COLO668 (cell line): ENCODE results near the gene COL8A2.
A peak's percentile ranks its signal among the peaks of the same experiment; 100 is the strongest.

Experiments
- DNase-seq: peaks from one replicate; lab custom pipeline; 2025; ENCODE audit not compliant: unreplicated experiment; lab: John Stamatoyannopoulos, UW

Gene COL8A2

DNA sequence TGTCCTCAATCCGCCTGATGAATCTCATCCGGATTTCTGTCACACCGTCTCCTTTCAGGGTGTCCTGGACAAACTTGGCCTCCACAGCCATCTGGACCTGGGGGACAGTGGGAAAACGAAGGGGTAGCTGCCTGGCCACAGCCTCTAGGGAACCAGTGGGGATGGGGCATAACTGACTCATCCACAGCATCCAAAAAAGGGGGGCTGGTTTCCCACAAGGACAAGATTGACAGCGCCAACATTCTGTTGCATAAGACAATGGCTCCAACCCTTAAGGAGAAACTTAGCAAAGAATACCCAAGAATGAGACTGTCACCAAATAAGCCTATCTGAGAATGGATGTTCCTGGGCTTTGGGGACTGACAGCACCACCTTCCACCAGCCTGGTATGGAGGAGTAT lies 12.2 kb upstream of the COL8A2 start:
- DNase-seq, result no peak

GRCh38 chr1:36136535-36136934 lies 11.5 kb upstream of the COL8A2 start:
- no peak for DNase-seq

DNA sequence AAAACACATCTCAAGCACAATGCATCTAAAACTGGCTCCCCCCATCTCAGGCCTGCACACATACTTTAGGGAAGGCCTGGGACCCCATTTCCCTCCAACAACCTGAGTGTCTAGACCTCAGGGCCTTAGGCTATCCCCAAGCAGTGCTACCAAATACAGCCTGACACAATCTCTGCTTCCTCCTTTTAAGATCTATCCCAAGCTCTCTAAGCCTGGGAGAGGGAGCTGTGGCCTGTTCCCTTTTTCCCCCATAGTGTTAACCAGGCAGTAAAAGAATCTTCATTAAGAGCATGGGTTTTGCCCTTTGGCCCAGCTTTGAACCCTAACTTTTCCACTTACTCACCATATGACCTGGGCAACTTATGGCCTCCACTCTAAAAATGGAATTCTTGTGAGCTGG lies 10.8 kb upstream of the COL8A2 start:
- DNase-seq, result no peak

DNA sequence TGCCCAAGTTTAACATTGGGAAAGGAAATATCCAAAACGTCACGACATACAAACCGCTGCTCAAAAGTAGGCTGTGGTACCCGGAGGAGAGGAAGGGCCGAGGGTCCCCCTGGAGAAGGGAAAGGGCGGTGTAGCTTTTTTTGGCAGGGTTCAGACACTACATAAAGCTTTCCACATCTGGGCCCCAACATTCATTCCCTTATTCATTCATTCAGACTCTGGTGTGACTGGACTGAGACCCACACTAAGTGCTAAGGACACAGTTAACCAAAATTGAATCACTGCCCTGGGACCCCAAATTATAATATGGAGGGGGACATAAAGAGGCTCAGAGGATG lies 10.3 kb upstream of the COL8A2 start:
- DNase-seq, result no peak

DNA sequence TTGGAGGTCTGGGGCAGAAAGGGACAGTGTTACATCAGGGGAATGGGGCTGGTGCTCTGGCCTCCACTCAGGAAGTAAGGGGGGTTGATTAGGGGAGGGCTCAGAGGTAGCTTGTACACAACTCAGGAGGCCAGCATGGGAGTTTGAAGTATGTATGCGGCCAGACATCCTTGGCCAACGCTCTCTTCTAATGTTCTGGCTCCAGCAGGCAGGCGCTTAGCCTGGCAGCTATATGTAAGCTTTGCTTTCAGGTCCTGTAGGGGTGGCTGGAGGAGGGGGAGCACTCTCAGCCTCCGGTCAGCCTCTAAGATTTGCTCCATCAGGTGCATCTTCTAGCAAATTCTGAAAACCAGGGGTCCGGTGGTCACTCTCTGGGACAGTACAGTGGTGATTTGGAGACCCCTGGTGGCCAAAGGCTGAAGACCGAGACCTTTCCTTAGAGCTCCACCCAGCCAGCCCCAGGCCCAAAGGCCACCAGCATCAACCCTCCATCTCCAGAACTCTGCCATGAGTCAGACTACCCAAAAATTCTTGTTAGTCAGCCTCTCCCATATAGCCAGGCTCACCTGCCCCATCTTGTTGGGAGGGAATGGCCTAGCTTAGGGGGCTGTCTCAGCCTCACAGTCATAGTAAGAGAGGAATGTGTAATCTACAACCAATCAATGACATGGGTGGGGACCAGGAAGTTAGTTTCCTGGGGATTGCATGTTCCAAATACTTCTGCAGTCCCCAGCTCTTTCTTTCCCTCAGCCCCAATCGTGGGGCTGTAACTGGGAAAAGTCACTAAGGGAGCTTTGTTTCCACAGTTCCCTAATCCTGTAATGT lies 9.7 kb upstream of the COL8A2 start:
- DNase-seq, result peak; percentile 50

GRCh38 chr1:36134031-36134430 lies 9.0 kb upstream of the COL8A2 start:
- DNase-seq, result no peak

DNA sequence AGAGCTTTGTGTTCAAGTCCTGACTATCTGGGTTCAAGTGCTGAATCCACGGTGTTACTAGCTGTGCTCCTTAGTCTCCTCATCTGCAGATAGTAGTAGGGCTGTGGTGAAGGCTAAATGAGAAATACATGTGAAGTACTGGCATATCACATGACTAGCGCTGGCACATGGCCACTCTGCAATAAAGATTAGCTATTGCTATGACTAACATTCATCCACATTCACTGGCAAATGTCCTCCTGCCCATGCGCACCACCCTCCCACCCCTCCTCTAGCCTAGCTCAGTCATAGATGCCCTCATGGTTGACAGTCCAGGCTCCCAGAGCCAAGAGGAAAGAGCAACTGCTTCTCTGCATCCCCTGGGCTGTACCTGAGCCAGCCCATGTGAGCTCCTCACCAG lies 8.5 kb upstream of the COL8A2 start:
- peak; percentile 29 for DNase-seq

GRCh38 chr1:36132029-36132428 lies 7.0 kb upstream of the COL8A2 start:
- no peak for DNase-seq

- no peak for DNase-seq
Measured at GRCh38 chr1:36128905-36129206, 3.8 kb upstream of the COL8A2 start.

DNA sequence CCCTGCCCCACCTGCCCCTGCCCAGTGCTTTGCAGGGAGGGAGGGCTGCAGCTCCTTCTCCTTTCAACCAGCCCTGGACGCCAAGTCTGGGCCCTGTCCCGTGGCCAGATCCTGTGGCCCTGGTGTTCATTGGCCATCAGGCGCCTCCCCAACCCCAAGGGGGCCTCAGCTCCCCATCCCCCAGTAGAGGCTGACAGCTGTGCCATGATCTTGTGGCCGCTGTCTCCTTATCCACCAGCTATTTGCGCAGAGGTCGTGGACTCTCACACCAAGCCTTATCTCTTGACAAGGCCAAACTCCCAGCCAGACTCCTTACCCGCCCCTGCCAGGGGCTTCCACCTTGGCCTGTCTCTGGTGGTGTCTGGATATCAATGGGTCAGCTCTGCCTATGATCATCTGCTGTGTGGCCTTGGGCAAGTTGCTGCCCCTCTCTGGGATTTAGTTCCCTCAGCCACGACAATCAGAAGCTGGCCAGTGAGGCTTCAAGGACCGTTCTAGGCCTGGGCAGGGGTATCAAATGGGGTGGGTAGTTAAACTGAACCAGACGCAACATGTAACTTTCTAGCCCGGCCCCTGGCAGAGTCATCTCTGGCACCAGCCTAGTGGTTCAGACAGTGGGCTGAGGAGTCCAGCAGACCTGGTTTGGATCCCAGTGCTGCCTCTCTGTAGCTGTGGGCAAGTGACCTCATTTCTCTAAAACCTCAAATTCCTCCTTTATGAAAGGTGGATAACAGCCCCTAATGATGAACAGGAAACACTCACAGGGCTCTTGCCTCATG lies 3.3 kb upstream of the COL8A2 start:
- no peak for DNase-seq

DNA sequence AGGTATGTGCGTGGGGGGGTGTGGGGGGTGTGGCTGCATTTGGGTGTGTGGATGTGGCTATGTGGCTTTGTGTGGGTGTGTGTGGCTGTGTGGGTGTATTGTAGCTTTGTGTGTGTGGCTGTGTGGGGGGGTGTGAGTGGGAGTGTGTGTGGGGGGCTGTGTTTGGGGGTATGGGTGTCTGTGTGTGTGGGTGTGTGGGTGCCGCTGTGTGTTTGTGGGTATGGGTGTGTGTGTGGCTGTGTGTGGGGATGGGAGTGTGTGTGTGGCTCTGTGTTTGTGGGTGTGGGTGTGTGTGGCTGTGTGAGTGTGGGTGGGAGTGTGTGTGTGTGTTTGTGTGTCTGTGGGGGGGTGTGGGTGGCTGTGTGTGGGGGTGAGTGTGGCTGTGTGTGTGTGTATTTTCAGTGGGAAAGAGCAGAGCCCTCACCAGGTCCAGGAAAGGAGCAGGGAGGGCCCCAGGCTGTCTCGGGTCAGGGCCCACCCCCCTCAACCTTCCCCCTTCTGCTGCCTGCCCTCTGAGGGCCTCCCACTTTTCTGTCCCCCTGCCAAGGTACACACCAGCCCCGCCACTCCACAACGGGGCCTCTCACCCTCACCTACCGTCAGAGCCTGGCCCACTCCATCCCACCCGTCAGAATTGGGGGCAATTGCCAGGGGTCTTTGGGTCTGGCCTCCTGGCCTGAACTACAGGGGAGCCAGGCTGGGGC lies 1.9 kb upstream of the COL8A2 start:
- DNase-seq, result no peak

DNA sequence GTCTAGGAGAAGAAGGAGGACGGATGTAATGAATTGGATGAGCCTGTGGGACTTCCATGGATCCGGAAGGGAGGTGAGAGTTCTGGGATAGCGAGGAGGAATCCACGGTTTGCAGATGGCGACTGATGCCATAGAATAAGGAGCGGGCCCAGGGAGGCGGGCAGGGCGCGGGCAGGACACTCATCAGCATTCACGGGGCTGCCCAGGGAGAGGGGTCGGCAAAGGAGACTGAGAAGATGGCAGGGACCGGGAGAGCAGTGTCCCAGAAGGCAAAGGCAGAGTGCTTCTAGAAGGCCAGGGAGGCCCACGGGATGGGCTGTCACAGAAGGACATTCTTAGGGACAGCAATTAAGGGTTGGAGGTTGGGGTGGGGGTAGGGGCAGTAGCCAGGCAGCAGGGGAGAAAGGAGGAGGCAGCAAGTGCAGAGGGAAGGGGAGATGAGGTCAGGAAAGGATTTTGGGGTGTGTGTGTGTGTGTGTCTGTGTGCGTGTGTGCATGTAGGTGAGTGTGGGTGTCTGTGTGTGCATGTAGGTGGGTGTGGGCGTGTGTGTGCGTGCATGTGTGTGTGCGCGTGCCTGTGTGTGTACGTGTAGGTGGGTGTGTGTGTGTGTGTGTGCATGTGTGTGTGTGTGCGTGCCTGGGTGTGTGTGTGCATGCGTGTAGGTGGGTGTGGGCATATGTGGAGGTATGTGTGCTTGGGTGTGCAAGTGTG lies 1.1 kb upstream of the COL8A2 start:
- no peak for DNase-seq

DNA sequence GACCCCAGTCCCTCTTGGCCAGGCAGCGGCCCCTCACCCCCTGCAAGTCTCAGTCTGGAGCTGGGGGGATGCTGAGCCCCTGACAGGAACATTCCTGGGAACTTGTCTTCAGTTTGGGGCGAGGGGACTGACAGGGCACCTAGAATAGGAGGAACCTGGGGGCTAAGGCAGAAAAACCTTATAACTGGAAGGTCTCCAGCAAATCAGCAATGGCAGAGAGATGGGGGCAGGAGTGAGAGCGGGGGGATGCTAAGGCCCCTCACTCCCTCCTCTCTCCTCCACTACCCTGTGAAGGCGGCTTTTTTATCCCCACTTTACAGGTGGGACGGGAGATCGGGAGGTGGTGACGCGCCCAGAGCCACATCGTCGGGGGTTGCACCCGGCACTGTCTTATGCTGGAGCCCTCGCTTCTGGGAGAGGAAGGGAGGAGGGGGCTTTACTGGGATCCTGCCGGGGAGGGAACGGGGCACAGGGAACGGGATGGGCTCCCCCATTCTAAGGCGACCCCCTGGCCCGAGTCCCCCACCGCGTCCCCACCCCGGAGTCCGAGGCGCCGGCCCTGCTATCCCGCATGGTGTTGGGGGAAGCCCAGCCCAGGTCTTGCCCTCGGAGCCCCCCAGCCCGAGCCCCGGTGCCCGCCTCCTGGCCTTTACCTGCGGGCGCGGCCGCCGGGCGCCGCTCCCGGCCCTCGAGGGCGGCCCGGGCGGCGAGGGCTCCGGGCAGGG lies 456 bp downstream of the COL8A2 start:
- no peak for DNase-seq

GRCh38 chr1:36123356-36123755 lies 1.7 kb downstream of the COL8A2 start:
- no peak for DNase-seq

- DNase-seq, result no peak
Measured at GRCh38 chr1:36122062-36123030, 2.7 kb downstream of the COL8A2 start.

DNA sequence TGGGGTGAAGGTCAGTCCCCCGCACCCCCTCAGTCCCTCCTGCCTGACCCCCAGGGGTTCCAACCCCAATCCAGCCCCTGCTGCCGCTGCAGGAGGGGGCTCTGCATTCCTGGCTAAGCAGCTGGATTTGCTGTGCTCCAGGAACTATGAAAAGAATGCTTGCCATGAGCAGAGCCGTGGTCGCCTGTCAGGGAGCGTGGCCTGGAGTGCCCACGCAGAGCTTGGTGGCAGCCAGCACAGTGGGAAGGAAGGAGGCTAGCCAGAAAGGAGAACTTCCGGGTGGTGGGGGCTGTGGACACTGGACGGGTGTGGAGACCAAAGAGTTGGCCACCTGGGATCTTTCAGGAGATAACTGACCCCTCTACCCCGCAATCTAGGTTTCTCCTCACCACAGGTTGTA lies 5.6 kb downstream of the COL8A2 start:
- DNase-seq, result no peak

- no peak for DNase-seq
Measured at GRCh38 chr1:36118447-36119204, 6.4 kb downstream of the COL8A2 start.

- no peak for DNase-seq
Measured at GRCh38 chr1:36116901-36117300, 8.1 kb downstream of the COL8A2 start.

GRCh38 chr1:36115931-36116330 lies 9.1 kb downstream of the COL8A2 start:
- no peak for DNase-seq
